T-helper 22 cell (primary cell): ENCODE results near the gene MACROD2.

Source experiments
- DNase-seq: peaks from one replicate; pipeline ENCODE4 v3.0.0-alpha.2; 2020; ENCODE audit warnings: low read depth

The MACROD2 gene

DNA sequence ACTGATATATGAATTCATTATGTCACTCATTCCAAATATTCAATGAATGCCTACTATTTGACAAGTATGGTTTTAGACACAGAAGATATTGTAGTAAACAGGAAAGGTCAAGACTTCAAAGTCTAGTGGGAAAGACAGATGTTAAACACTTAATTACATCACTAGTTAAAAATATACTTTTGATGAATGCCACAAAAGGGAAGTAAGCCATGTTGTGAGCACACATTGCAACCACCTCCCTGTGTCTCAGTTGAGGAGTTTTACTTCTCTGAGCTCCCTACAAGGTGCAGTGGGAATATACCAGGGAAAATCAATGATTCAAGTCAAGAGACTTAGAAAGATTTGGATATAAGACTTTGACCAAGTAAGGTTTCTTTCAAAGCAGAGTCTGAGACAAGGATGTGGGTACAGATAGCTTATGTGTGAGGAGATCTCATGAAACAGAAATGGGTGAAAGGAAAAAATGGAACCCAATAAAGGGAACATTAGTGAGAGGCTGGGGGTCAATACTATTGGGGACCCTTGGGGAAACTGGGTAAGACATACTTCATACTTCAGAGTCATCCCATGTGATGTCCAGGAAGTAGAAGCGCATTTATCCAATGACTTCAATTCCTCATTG lies 2074.2 kb downstream of the MACROD2 start:
- no peak for DNase-seq

DNA sequence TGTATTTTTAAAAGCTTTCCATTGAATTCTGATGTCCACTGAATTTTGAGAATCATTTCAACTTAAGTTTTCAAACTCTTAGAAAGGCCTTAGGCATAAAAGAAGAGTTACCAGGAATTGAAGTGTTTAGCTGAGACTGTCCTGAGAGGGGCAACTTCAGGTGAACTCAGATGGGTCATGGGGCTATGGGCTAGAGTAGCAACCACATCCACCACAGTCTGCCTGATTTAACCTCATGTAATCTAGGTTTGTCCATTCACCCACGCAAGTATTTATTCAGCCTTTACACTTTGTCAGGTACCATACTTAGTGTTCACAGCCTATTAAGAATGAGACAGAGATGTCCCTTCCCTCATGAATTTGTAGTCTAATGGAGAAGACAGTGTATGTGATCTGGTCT lies 2076.9 kb downstream of the MACROD2 start:
- DNase-seq = no peak

DNA sequence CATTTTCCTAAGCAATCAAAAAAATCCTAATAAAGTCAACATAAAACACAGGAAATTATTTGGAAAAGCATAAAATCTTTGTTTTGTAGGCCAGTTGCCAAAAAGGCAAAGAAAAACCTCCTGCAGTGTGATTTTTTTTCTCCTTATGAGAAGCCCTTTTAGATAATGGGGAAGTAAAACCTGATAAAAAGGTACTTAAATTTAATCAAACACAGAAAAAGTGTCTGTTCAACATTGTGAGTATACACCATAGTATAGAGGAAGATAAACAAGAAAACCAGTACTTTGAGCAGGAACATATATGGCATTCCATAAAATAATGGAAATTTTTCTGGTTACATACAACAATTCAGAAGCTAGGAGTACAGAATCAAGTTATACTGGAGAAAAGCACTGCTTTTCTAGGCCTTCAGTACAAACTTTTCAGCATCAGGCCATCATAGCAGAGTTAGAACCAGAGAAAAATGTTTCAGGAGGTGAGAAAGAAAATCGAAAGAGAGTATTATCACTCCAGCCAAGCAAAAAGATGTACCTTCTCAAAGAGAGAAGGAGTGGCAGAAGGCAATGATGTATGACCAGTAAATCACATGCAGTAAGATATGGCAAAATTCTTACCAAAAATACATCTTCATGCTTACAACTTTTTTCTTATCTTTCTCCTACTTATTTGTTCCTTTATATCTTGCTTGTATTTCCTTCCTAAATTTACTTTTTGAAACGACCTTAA lies 2083.0 kb downstream of the MACROD2 start:
- DNase-seq = no peak

DNA sequence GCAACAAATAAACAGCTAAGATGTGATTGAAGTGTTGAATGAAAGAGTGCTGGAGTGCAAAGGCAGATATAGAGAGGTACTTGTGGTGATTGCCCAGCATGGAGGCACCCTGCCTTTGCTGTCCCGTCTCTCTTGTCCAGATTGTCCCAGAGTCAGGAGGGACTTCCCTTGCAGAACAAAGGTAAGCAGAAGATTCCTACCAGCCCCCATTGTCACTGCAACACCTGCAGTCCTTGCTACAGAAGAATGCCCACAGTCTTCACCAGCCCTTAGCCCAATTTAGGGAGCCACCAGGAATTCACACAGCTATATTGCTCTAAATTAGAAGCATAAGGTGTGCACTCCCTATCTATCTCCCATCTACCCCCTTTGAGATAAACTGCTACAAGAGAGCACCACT lies 2086.1 kb downstream of the MACROD2 start:
- DNase-seq = no peak

DNA sequence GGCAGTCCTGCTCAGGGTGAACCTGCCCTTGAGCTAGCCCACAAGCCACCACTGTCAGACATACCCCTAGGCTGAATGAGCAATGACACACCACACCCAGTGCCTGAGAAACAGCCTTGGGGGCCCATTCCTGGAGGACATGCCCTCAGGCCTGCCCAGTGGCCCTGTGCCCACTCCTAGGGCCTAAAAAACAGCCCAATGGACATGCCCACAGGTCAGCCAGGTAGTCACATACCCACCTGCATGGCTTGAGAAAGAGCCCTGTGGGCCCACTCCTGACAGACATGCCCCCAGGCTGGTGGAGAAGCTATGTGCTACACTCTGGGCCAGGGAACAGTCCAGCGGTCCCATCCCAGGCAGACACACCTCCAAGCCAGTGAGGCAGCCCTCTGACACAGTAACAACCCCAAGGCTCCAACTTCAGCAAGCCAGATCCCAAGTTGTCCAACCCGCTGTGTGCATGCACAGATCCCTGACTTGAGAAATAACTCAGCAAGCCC lies 2086.8 kb downstream of the MACROD2 start:
- no peak for DNase-seq

DNA sequence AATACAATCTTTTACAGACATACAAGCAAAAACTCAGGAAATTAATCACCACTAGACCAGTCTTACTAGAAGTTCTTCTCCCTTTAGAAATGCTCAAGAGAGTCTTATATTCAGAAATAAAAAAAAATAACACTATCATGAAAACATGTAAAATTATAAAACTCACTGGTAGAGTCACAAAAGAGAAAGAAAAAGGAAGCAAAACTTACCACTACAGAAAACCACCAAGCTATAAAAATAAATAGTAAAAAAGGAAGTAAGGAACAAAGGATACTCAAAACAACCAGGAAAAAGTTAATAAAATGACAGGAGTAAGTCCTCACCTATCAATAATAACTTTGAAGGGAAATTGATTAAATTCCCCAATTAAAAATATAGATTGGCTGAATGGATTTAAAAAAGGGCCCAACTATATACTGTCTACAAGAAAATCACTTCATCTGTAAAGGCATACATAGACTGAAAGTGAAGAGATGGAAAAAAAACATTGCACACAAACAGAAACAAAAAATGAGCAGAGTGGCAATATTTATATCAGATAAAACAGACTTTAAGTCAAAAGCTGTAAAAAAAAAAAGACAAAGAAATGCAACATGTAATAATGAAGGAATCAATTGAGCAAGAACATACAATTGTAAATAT lies 2088.4 kb downstream of the MACROD2 start:
- no peak for DNase-seq

GRCh38 chr20:16095226-16095625 lies 2099.9 kb downstream of the MACROD2 start:
- DNase-seq = no peak

DNA sequence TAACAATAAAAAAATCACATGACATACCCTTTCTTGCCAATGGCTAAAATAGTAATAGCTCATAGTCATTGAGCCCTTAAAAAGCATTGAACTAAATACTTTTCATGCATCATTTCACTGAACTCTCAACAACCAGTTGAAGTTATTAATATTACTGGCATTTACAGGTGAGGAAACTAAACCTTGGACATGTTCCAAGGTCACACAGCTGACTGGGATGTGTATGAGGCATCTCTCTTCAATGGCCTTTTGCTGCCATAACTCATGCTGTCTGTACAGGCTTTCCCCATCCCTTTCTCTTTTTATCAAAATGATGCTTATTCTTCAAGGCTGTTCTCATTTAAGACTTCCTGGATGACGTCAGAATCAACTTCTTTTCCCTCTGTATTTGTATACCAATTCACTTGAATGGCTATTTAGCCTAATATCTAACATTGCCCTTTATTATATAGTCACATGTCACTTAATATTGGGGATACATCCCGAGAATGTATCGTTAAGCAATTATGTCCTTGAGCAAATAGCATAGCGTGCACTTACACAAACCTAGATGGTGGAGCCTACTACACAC lies 2101.5 kb downstream of the MACROD2 start:
- DNase-seq = no peak

DNA sequence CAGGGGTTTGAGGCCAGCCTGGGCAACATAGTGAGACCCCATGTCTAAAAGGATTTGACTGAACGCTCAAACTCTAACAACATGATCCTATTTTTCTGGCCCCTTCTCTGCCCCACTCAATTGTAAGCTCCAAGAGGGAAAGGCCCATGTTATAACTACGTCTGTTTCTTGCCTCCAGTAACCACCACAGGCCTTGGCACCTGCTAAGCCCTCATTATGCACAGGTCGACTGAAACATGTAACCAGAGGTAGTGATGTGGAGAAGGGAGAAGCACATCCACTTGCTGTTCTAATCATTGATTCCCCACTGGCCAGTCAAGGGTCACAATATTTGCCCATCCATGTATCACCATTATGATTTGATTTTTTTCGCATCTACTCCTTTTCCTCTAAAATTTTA lies 2102.5 kb downstream of the MACROD2 start:
- no peak for DNase-seq

- DNase-seq = no peak
Measured at GRCh38 chr20:16098890-16099639, 2103.7 kb downstream of the MACROD2 start.

DNA sequence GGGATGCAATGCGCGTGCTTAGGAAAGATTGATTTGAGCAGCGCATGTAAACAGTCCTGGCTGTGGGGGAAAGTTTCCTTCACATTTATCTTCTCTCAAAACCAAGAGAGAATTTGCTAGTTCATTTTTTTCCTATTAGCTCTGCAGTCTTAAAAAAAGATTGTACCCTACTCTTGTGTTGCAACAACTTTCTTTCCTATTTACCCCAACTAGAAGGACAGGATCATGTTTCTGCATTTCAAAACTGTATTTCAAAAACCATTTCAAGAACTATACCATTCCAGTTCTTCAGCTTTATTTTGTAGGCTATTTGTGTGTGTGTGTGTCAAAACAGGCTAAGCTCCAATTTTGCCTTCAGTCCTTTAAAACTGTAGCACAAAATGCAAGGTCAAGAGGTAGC lies 2104.8 kb downstream of the MACROD2 start:
- DNase-seq = no peak

DNA sequence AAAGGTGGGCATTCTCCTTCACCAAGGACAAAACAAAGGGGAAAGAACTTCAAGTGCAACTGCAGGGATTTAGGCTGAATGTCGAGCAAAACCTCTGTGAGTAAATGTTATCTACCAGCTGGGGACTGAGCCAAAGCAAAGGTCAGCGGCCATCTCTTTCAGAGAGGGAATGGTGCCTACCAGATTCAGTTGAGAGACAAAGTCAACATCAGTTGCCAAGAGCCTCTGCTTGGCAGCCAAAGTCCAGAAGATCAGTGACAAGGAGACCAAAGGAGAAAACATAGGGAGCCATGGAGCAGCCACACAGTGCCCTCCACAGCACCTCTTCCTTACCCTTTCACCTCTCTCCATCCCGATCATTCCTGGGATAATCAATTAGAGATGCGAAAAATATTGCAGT lies 2105.5 kb downstream of the MACROD2 start:
- no peak for DNase-seq
